ENCODE results near the gene FNDC3B. TPM values are rescaled to one million over a fixed set of nuclear protein-coding genes. Genes with fewer than 3 reads are reported as not detected.

The FNDC3B gene
- total and polyA plus RNA-seq, 3 donors from 2014 or later: 24.2 to 63.5 (median 57.7) TPM

- no peak for TF ChIP-seq POLR2A (IDR thresholded peaks at IDR 0.05)
- no peak for TF ChIP-seq CTCF (IDR thresholded peaks at IDR 0.05)
- no peak for DNase-seq
- H3K9me3 ChIP-seq: no peaks in the 10 kb centered on the region
- WGBS, 2 donors: 95 to 99% methylated on average over 3 of the region's 3 CpGs
- no peak overlapping the region for H3K4me3 ChIP-seq
- H3K36me3 ChIP-seq (ENCODE audit: low read depth, missing control alignments): no peaks in the 10 kb centered on the region
- H3K27me3 ChIP-seq: no peaks in the 10 kb centered on the region
- intact Hi-C loops (cut with DNase I; ENCODE audit: low total_unique reads): no loop called here
- H3K4me1 ChIP-seq: no peaks in the 10 kb centered on the region
- H3K27ac ChIP-seq: no peak overlapping the region
These were observed 70.9 kb downstream of the FNDC3B start for GRCh38 chr3:172110127-172110779.

GRCh38 chr3:172111163-172111562 lies 71.8 kb downstream of the FNDC3B start:
- no peak for TF ChIP-seq CTCF (IDR thresholded peaks at IDR 0.05)
- no peak for TF ChIP-seq POLR2A (IDR thresholded peaks at IDR 0.05)
- H3K36me3 ChIP-seq (ENCODE audit: low read depth, missing control alignments): no peaks in the 10 kb centered on the region
- H3K9me3 ChIP-seq: no peaks in the 10 kb centered on the region
- no peak overlapping the region for H3K27ac ChIP-seq
- H3K4me3 ChIP-seq: no peak overlapping the region
- intact Hi-C loops (cut with DNase I; ENCODE audit: low total_unique reads): no loop called here
- 92 to 94% methylated on average over 1 of the region's 1 CpG for WGBS, 2 donors
- no peaks in the 10 kb centered on the region for H3K4me1 ChIP-seq
- no peak for DNase-seq
- H3K27me3 ChIP-seq: no peaks in the 10 kb centered on the region

- Histone ChIP-seq H3K27ac (no peak overlapping the region), H3K27me3 (no peaks in the 10 kb centered on the region), H3K4me3 (no peak overlapping the region), H3K4me1 (no peaks in the 10 kb centered on the region), H3K36me3 (ENCODE audit: low read depth, missing control alignments) (no peaks in the 10 kb centered on the region), H3K9me3 (no peaks in the 10 kb centered on the region)
- TF ChIP-seq CTCF (IDR thresholded peaks at IDR 0.05): no peak
- TF ChIP-seq POLR2A (IDR thresholded peaks at IDR 0.05): no peak
- intact Hi-C loops (cut with DNase I; ENCODE audit: low total_unique reads): no loop called here
- DNase-seq: no peak
- WGBS, 2 donors: 92% methylated on average over 9 of the region's 9 CpGs
These were observed 72.8 kb downstream of the FNDC3B start for GRCh38 chr3:172112078-172112733.

- no peak for DNase-seq
- TF ChIP-seq POLR2A (IDR thresholded peaks at IDR 0.05) (no peak), CTCF (IDR thresholded peaks at IDR 0.05) (no peak)
- Histone ChIP-seq H3K27ac (no peak overlapping the region), H3K9me3 (no peaks in the 10 kb centered on the region), H3K4me1 (no peaks in the 10 kb centered on the region), H3K36me3 (ENCODE audit: low read depth, missing control alignments) (no peaks in the 10 kb centered on the region), H3K27me3 (no peaks in the 10 kb centered on the region), H3K4me3 (no peak overlapping the region)
- intact Hi-C loops (cut with DNase I; ENCODE audit: low total_unique reads): no loop called here
- WGBS, 2 donors: 75 to 80% methylated on average over 5 of the region's 5 CpGs
These were observed 73.3 kb downstream of the FNDC3B start for GRCh38 chr3:172112734-172113120.

GRCh38 chr3:172113710-172114109 lies 74.3 kb downstream of the FNDC3B start:
- intact Hi-C loops (cut with DNase I; ENCODE audit: low total_unique reads): no loop called here
- no peaks in the 10 kb centered on the region for H3K27me3 ChIP-seq
- WGBS, 2 donors: 92 to 94% methylated on average over 5 of the region's 5 CpGs
- H3K4me3 ChIP-seq: no peak overlapping the region
- no peaks in the 10 kb centered on the region for H3K4me1 ChIP-seq
- no peak for DNase-seq
- no peak for TF ChIP-seq POLR2A (IDR thresholded peaks at IDR 0.05)
- TF ChIP-seq CTCF (IDR thresholded peaks at IDR 0.05): no peak
- no peaks in the 10 kb centered on the region for H3K9me3 ChIP-seq
- no peaks in the 10 kb centered on the region for H3K36me3 ChIP-seq (ENCODE audit: low read depth, missing control alignments)
- H3K27ac ChIP-seq: no peak overlapping the region

All from testis (tissue), 3 donors.